HCT116 (cell line): Measurements from ENCODE around the gene CLTA. TPM values are rescaled to one million over a fixed set of nuclear protein-coding genes. Genes with fewer than 3 reads are reported as not detected.

Experiments used
- ATAC-seq: fragments of 200-7000 bp; cut with Tn5 transposase; 2 replicates; pipeline ENCODE4 v1.9.1; 2020; ENCODE audit warnings: mild to moderate bottlenecking, moderate library complexity
- BruUV-seq: library from RNA; stranded (reverse); fragments of 400-500 nt; replicated peaks from 2 replicates; lab custom pipeline; 2021; lab: Mats Ljungman, UMichigan
- CTCF ChIA-PET: fragments of 300-600 bp; sonication (Branson Sonifier 250); formaldehyde crosslinking; loops from one replicate; lab custom pipeline; 2021; ENCODE audit warnings: antibody characterized with exemption; lab: Charles Lee
- POLR2A ChIA-PET: fragments of 300-600, 350-600 bp; sonication (Branson Sonifier 250); formaldehyde crosslinking; loops from one replicate; lab custom pipeline; 2021; ENCODE audit warnings: antibody characterized with exemption; lab: Charles Lee
- RAD21 ChIA-PET, 2 experiments: fragments of 300-600 bp; sonication (Branson Sonifier 250); formaldehyde crosslinking; loops; one replicate each; lab custom pipeline; 2023; ENCODE audit warnings: low total read pairs in 2 of 2; ENCODE audit not compliant: uncharacterized antibody in 2 of 2, unreplicated experiment in 2 of 2, low non-redundant PET in 1 of 2; lab: Charles Lee
- DNase-seq: peaks from one replicate; pipeline ENCODE4 v3.0.0-alpha.2; 2010; ENCODE audit warnings: low read depth, low spot score
- H2AFZ ChIP-seq: fragments of 200-600 bp; shearing (Covaris generic), sonication (generic); 2 replicates; pipeline ENCODE4 v1.6.1; 2017; ENCODE audit warnings: low read depth, mixed run types, mixed read lengths, antibody characterized with exemption, low read length; ENCODE audit not compliant: poor library complexity, severe bottlenecking
- H3K27ac ChIP-seq: 2 replicates; pipeline ENCODE4 v1.5.1; 2012; ENCODE audit warnings: low read depth, low read length
- H3K27me3 ChIP-seq: fragments of 200-600 bp; sonication (generic); 2 replicates; pipeline ENCODE4 v1.6.1; 2016; ENCODE audit warnings: mixed run types, low read length, mixed read lengths; ENCODE audit not compliant: insufficient read depth
- H3K36me3 ChIP-seq, 2 experiments: fragments of 200-500 bp in 1 of 2; fragments of 200-600 bp in 1 of 2; sonication (Bioruptor generic) in 1 of 2; sonication (generic) in 1 of 2; 2 replicates each; pipeline versions ENCODE4 v1.5.1 to v1.6.1; 2014 to 2016; ENCODE audit warnings: low read length in 2 of 2, inconsistent platforms in 1 of 2, mixed read lengths in 1 of 2, mixed run types in 1 of 2; ENCODE audit not compliant: insufficient read depth in 2 of 2, control insufficient read depth in 1 of 2
- H3K4me1 ChIP-seq, 2 experiments: fragments of 200-600 bp in 1 of 2; sonication (generic) in 1 of 2; 2 replicates each; pipeline versions ENCODE4 v1.5.1 to v1.6.1; 2012 to 2017; ENCODE audit warnings: low read length in 2 of 2, inconsistent platforms in 1 of 2, mild to moderate bottlenecking in 1 of 2, mixed read lengths in 1 of 2, mixed run types in 1 of 2, moderate library complexity in 1 of 2; ENCODE audit not compliant: insufficient read depth in 2 of 2, control insufficient read depth in 1 of 2
- H3K4me2 ChIP-seq: fragments of 200-600 bp; sonication (generic); 2 replicates; pipeline ENCODE4 v1.6.1; 2017; ENCODE audit warnings: mixed run types, low read length, mixed read lengths
- H3K4me3 ChIP-seq, 2 experiments: fragments of 200-600 bp in 1 of 2; sonication (generic) in 1 of 2; replicated peaks in 1 of 2; 2 replicates each; pipeline ENCODE4 v1.5.1; 2011 to 2016; ENCODE audit warnings: low read length in 2 of 2, control low read depth in 1 of 2, low read depth in 1 of 2, mild to moderate bottlenecking in 1 of 2, mixed read lengths in 1 of 2, mixed run types in 1 of 2
- H3K79me2 ChIP-seq: fragments of 200-600 bp; sonication (generic); 2 replicates; pipeline ENCODE4 v1.6.1; 2017; ENCODE audit warnings: mild to moderate bottlenecking, mixed run types, low read length, moderate library complexity, mixed read lengths; ENCODE audit not compliant: insufficient read depth
- H3K9ac ChIP-seq: fragments of 200-600 bp; sonication (generic); 2 replicates; pipeline ENCODE4 v1.6.1; 2016; ENCODE audit warnings: low read length, mixed read lengths
- H3K9me2 ChIP-seq: fragments of 200-600 bp; sonication (generic), shearing (Covaris generic); 2 replicates; pipeline ENCODE4 v1.6.1; 2017; ENCODE audit warnings: mixed run types, mild to moderate bottlenecking, moderate library complexity; ENCODE audit not compliant: insufficient read depth
- H3K9me3 ChIP-seq, 2 experiments: fragments of 200-500 bp in 1 of 2; fragments of 200-600 bp in 1 of 2; sonication (Bioruptor generic) in 1 of 2; sonication (generic) in 1 of 2; 2 replicates each; pipeline ENCODE4 v1.6.1; 2014 to 2017; ENCODE audit warnings: low read length in 2 of 2, mixed read lengths in 2 of 2, inconsistent platforms in 1 of 2, low read depth in 1 of 2, mild to moderate bottlenecking in 1 of 2, mixed run types in 1 of 2, moderate library complexity in 1 of 2; ENCODE audit not compliant: control insufficient read depth in 1 of 2, insufficient read depth in 1 of 2
- H4K20me1 ChIP-seq: fragments of 200-600 bp; sonication (generic), shearing (Covaris generic); 2 replicates; pipeline ENCODE4 v1.6.1; 2017; ENCODE audit warnings: mixed run types, mild to moderate bottlenecking, moderate library complexity; ENCODE audit not compliant: insufficient read depth
- ATF3 ChIP-seq: IDR thresholded peaks from 2 replicates; pipeline ENCODE4 v1.6.1; 2012
- CBX3 ChIP-seq: IDR thresholded peaks from 2 replicates; pipeline ENCODE4 v1.6.1; 2012; ENCODE audit warnings: low read depth
- CEBPB ChIP-seq: IDR thresholded peaks from 2 replicates; pipeline ENCODE4 v1.6.1; 2012; ENCODE audit warnings: low read depth
- ELF1 ChIP-seq: IDR thresholded peaks from 2 replicates; pipeline ENCODE4 v1.6.1; 2012; ENCODE audit warnings: low read depth, borderline replicate concordance
- EZH2 ChIP-seq: fragments of 200-600 bp; sonication (generic); IDR thresholded peaks from 2 replicates; pipeline ENCODE4 v1.6.1; 2017; ENCODE audit warnings: antibody characterized with exemption, mixed run types
- EZH2phosphoT487 ChIP-seq: fragments of 200-600 bp; IDR thresholded peaks from 2 replicates; pipeline ENCODE4 v1.6.1; 2018; ENCODE audit warnings: antibody characterized with exemption, borderline replicate concordance
- FOSL1 ChIP-seq: IDR thresholded peaks from 2 replicates; pipeline ENCODE4 v1.6.1; 2012; ENCODE audit warnings: low read depth
- JUND ChIP-seq: IDR thresholded peaks from 2 replicates; pipeline ENCODE4 v1.6.1; 2012
- POLR2A ChIP-seq: IDR thresholded peaks from 2 replicates; pipeline ENCODE4 v1.7.0; 2011; ENCODE audit warnings: borderline replicate concordance; ENCODE audit not compliant: insufficient read depth, insufficient read length; ENCODE audit errors: extremely low read depth
- POLR2AphosphoS5 ChIP-seq: IDR thresholded peaks from 2 replicates; pipeline ENCODE4 v1.6.1; 2011; ENCODE audit warnings: mild to moderate bottlenecking, low read depth, low read length, moderate library complexity
- RAD21 ChIP-seq: IDR thresholded peaks from 2 replicates; pipeline ENCODE4 v1.6.1; 2012; ENCODE audit warnings: low read depth, mild to moderate bottlenecking
- REST ChIP-seq: IDR thresholded peaks from 2 replicates; pipeline ENCODE4 v1.6.1; 2012; ENCODE audit warnings: low read depth
- SRF ChIP-seq: IDR thresholded peaks from 2 replicates; pipeline ENCODE4 v1.6.1; 2012; ENCODE audit warnings: low read depth
- TCF7L2 ChIP-seq: IDR thresholded peaks from 2 replicates; pipeline ENCODE4 v1.7.0; 2011; ENCODE audit warnings: borderline replicate concordance, inconsistent platforms; ENCODE audit not compliant: insufficient read depth, insufficient read length; ENCODE audit errors: extremely low read depth
- YY1 ChIP-seq: IDR thresholded peaks from 2 replicates; pipeline ENCODE4 v1.6.1; 2011; ENCODE audit warnings: low read length, low read depth, moderate library complexity, mild to moderate bottlenecking; ENCODE audit not compliant: insufficient replicate concordance; ENCODE audit errors: extremely low read depth
- ZBTB33 ChIP-seq: IDR thresholded peaks from 2 replicates; pipeline ENCODE4 v1.6.1; 2011; ENCODE audit warnings: mild to moderate bottlenecking, low read length, moderate library complexity; ENCODE audit not compliant: insufficient replicate concordance; ENCODE audit errors: extremely low read depth
- ZNF274 ChIP-seq: fragments of 200-500 bp; sonication (Bioruptor generic); IDR thresholded peaks from 2 replicates; pipeline ENCODE4 v1.6.1; 2014; ENCODE audit warnings: mild to moderate bottlenecking, low read depth, low read length, inconsistent platforms
- intact Hi-C: fragments of 100-400 bp; cut with micrococcal nuclease; formaldehyde crosslinking; loops from 2 replicates; pipeline ENCODE4 v1.10.0; 2022
- total RNA-seq: library from RNA; stranded (reverse); gene quantifications from one replicate; pipeline ENCODE4 v1.2.1, GENCODE V29; 2021; ENCODE audit not compliant: unreplicated experiment

CLTA gene
- total RNA-seq, 1 experiment from 2014 or later = 152 TPM

- TF ChIP-seq EZH2phosphoT487 (no peak), CEBPB (no peak), POLR2AphosphoS5 (no peak)
Measured at GRCh38 chr9:36210722-36211121, 20.0 kb downstream of the CLTA start (continued).

GRCh38 chr9:36211510-36211909 lies 20.8 kb downstream of the CLTA start:
- ChIA-PET POLR2A (no interaction called here), CTCF (no interaction called here), RAD21 (no interaction called here)
- H3K9me2 ChIP-seq = no peaks in the 10 kb centered on the region
- H4K20me1 ChIP-seq = 0 out of 2 replicates have a peak, but pooled peaks cover 3% of the 10 kb centered on the region
- ATAC-seq (no peak), DNase-seq (no peak)
- no peak overlapping the region for H3K27ac ChIP-seq
- H3K4me3 ChIP-seq = no peak overlapping the region
- TF ChIP-seq ZNF274 (no peak), RAD21 (no peak), SRF (no peak), FOSL1 (no peak), REST (no peak), ATF3 (no peak), YY1 (no peak), ZBTB33 (no peak), CEBPB (no peak), ELF1 (no peak), JUND (no peak), TCF7L2 (no peak), CBX3 (no peak), POLR2A (no peak), EZH2 (no peak), EZH2phosphoT487 (no peak)
- no peak overlapping the region for H3K9ac ChIP-seq
- H3K79me2 ChIP-seq = peaks cover 67% of the 10 kb centered on the region
- H3K9me3 ChIP-seq = no peaks in the 10 kb centered on the region
- no TSS peak for BruUV-seq
- H3K36me3 ChIP-seq = peaks cover 43 to 44% of the 10 kb centered on the region in 2 experiments
- H3K4me1 ChIP-seq = no peaks in the 10 kb centered on the region
- no peaks in the 10 kb centered on the region for H3K27me3 ChIP-seq
- no peak overlapping the region for H3K4me2 ChIP-seq
- H2AFZ ChIP-seq = no peak overlapping the region
- intact Hi-C loops = no loop called here
